Measurements from ENCODE around the gene CNOT3. TPM values are rescaled to one million over a fixed set of nuclear protein-coding genes. Genes with fewer than 3 reads are reported as not detected.

The CNOT3 gene
- total RNA-seq, 1 experiment from 2014 or later: 76.7 TPM

DNA sequence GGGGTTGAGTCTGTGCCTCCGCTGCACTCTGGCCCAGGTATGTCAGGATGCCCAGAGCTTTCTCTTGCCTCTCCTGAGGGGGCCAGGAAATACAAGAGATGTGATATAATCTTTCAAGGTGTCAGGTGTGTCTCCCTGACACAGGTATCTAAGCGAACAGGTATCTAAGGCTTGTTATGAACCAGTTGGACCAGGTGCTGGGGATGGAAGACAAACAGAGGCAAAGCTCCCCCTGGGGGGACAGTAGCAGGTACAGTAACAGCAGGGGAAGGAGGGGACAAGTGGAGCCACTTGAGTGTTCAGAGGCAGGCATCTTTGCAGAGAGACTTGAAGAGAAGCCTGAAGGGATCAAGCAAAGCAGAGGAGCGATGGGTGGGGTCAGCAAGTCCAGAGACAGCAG is 19.4 kb downstream of the CNOT3 start:
- TF ChIP-seq EZH2 (IDR thresholded peaks at IDR 0.05) (no peak), EGR1 (IDR thresholded peaks at IDR 0.05; ENCODE audit: low read depth) (no peak), ZFX (IDR thresholded peaks at IDR 0.05) (no peak), CTCF (IDR thresholded peaks at IDR 0.05 in 2 of 3, conservative IDR thresholded peaks at IDR 0.05 in 1 of 3; ENCODE audit: borderline replicate concordance in 1 of 3, insufficient read depth in 1 of 3, low read depth in 2 of 3, low read length in 2 of 3) (no peak), SIN3A (IDR thresholded peaks at IDR 0.05; ENCODE audit: low read depth) (no peak), YY1 (IDR thresholded peaks at IDR 0.05; ENCODE audit: extremely low read depth, insufficient replicate concordance, low read depth, low read length) (no peak), POLR2A (IDR thresholded peaks at IDR 0.05; ENCODE audit: borderline replicate concordance, extremely low read depth, insufficient read depth, insufficient read length) (no peak), CEBPB (IDR thresholded peaks at IDR 0.05; ENCODE audit: low read depth) (no peak), FOSL1 (IDR thresholded peaks at IDR 0.05; ENCODE audit: low read depth) (no peak), CBX3 (IDR thresholded peaks at IDR 0.05; ENCODE audit: low read depth) (no peak), ELF1 (IDR thresholded peaks at IDR 0.05; ENCODE audit: borderline replicate concordance, low read depth) (no peak), EZH2phosphoT487 (IDR thresholded peaks at IDR 0.05; ENCODE audit: borderline replicate concordance) (no peak), POLR2AphosphoS5 (IDR thresholded peaks at IDR 0.05; ENCODE audit: low read depth, low read length) (no peak), SRF (IDR thresholded peaks at IDR 0.05; ENCODE audit: low read depth) (no peak)
- TF ChIP-seq, protein P1, sequence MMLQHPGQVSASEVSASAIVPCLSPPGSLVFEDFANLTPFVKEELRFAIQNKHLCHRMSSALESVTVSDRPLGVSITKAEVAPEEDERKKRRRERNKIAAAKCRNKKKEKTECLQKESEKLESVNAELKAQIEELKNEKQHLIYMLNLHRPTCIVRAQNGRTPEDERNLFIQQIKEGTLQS (IDR thresholded peaks at IDR 0.05): no peak
- TF ChIP-seq, protein P2, sequence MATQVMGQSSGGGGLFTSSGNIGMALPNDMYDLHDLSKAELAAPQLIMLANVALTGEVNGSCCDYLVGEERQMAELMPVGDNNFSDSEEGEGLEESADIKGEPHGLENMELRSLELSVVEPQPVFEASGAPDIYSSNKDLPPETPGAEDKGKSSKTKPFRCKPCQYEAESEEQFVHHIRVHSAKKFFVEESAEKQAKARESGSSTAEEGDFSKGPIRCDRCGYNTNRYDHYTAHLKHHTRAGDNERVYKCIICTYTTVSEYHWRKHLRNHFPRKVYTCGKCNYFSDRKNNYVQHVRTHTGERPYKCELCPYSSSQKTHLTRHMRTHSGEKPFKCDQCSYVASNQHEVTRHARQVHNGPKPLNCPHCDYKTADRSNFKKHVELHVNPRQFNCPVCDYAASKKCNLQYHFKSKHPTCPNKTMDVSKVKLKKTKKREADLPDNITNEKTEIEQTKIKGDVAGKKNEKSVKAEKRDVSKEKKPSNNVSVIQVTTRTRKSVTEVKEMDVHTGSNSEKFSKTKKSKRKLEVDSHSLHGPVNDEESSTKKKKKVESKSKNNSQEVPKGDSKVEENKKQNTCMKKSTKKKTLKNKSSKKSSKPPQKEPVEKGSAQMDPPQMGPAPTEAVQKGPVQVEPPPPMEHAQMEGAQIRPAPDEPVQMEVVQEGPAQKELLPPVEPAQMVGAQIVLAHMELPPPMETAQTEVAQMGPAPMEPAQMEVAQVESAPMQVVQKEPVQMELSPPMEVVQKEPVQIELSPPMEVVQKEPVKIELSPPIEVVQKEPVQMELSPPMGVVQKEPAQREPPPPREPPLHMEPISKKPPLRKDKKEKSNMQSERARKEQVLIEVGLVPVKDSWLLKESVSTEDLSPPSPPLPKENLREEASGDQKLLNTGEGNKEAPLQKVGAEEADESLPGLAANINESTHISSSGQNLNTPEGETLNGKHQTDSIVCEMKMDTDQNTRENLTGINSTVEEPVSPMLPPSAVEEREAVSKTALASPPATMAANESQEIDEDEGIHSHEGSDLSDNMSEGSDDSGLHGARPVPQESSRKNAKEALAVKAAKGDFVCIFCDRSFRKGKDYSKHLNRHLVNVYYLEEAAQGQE (IDR thresholded peaks at IDR 0.05; ENCODE audit: low read depth): no peak
- H3K27me3 ChIP-seq (ENCODE audit: insufficient read depth, low read length): no peaks in the 10 kb centered on the region
- RAD21 ChIA-PET (ENCODE audit: low non-redundant PET in 1 of 2, low total read pairs in 2 of 2, uncharacterized antibody in 2 of 2, unreplicated experiment in 2 of 2): no interaction called here
- no TSS peak for BruUV-seq (replicated peaks)
- H3K9me2 ChIP-seq (ENCODE audit: insufficient read depth): no peaks in the 10 kb centered on the region
- no peak overlapping the region for H3K27ac ChIP-seq (ENCODE audit: low read depth, low read length)
- POLR2A ChIA-PET: interaction anchor here (1.6 kb wide), 1 partner anchor 41 kb away, joined by 4 read pairs; the partner anchor contains the start of genes PRPF31 and TFPT
- DNase-seq (ENCODE audit: low read depth, low spot score) (no peak), ATAC-seq (no peak)
- no peak overlapping the region for H3K4me3 ChIP-seq (replicated peaks in 1 of 2; ENCODE audit: low read depth in 1 of 2, low read length in 2 of 2)
- peaks cover 18 to 30% of the 10 kb centered on the region in 2 experiments for H3K4me1 ChIP-seq (ENCODE audit: control insufficient read depth in 1 of 2, insufficient read depth in 2 of 2, low read length in 2 of 2)
- intact Hi-C loops (cut with micrococcal nuclease): no loop called here
- no peak overlapping the region for H2AFZ ChIP-seq (ENCODE audit: low read depth, low read length, poor library complexity, severe bottlenecking)
- CTCF ChIA-PET: no interaction called here
- H3K79me2 ChIP-seq (ENCODE audit: insufficient read depth, low read length): peaks cover 8% of the 10 kb centered on the region
- H3K9ac ChIP-seq (ENCODE audit: low read length): no peak overlapping the region
- no peak overlapping the region for H3K4me2 ChIP-seq (ENCODE audit: low read length)
- H3K36me3 ChIP-seq (ENCODE audit: control insufficient read depth in 1 of 2, insufficient read depth in 2 of 2, low read length in 2 of 2): peaks cover 45 to 47% of the 10 kb centered on the region in 2 experiments; a peak in 3 of 4 replicates
- H3K9me3 ChIP-seq (ENCODE audit: control insufficient read depth in 1 of 2, insufficient read depth in 1 of 2, low read depth in 1 of 2, low read length in 2 of 2): no peaks in the 10 kb centered on the region
- no peaks in the 10 kb centered on the region for H4K20me1 ChIP-seq (ENCODE audit: insufficient read depth)
